IMR-90 (cell line): ENCODE measurements around the gene RPL21. TPM values are rescaled to one million over a fixed set of nuclear protein-coding genes. Genes with fewer than 3 reads are reported as not detected.
"Not testable (repeated sequence)": the region's sequence is repeated elsewhere in the genome, so short reads cannot be mapped to it uniquely, and the experiment has no call there.

Source experiments
- ATAC-seq: fragments of 200-7000 bp; cut with Tn5 transposase; 2 replicates; pipeline ENCODE4 v1.9.1; 2020; ENCODE audit warnings: low read depth, mild to moderate bottlenecking, moderate library complexity
- BruUV-seq: library from RNA; stranded (reverse); fragments of 400-500 nt; replicated peaks from 2 replicates; lab custom pipeline; 2021; lab: Mats Ljungman, UMichigan
- CTCF ChIA-PET: fragments of 300-600 bp; formaldehyde crosslinking; extraction: SDS; loops from one replicate; lab custom pipeline; 2021; ENCODE audit warnings: antibody characterized with exemption; lab: Yijun Ruan, JAX
- POLR2A ChIA-PET: fragments of 300-600 bp; sonication (Branson Sonifier 250); formaldehyde crosslinking; loops from one replicate; lab custom pipeline; 2022; ENCODE audit warnings: antibody characterized with exemption; ENCODE audit not compliant: unreplicated experiment; lab: Charles Lee
- DNase-seq: peaks from one replicate; pipeline ENCODE4 v3.0.0; 2013
- H2AFZ ChIP-seq: replicated peaks from 2 replicates; pipeline ENCODE3; 2013; ENCODE audit warnings: low read length, mild to moderate bottlenecking; ENCODE audit not compliant: poor library complexity
- H2AK5ac ChIP-seq: 2 replicates; pipeline ENCODE4 v1.6.1; 2013; ENCODE audit warnings: low read depth, low read length, inconsistent platforms
- H2AK9ac ChIP-seq: replicated peaks from 2 replicates; pipeline ENCODE3; 2013; ENCODE audit warnings: mild to moderate bottlenecking, low read depth, low read length, moderate library complexity; ENCODE audit not compliant: poor library complexity
- H2BK120ac ChIP-seq: 2 replicates; pipeline ENCODE4 v1.6.1; 2013; ENCODE audit warnings: low read depth, low read length, inconsistent platforms
- H2BK15ac ChIP-seq: 3 replicates; pipeline ENCODE4 v1.6.1; 2013; ENCODE audit warnings: low read depth, low read length, inconsistent platforms
- H2BK20ac ChIP-seq: 2 replicates; pipeline ENCODE4 v1.6.1; 2013; ENCODE audit warnings: low read depth, mild to moderate bottlenecking, inconsistent platforms, low read length, moderate library complexity
- H2BK5ac ChIP-seq: 2 replicates; pipeline ENCODE4 v1.6.1; 2013; ENCODE audit warnings: mild to moderate bottlenecking, low read depth, low read length, inconsistent platforms; ENCODE audit not compliant: poor library complexity, severe bottlenecking
- H3K14ac ChIP-seq: replicated peaks from 2 replicates; pipeline ENCODE4 v1.6.1; 2013; ENCODE audit warnings: low read depth, low read length, inconsistent platforms
- H3K18ac ChIP-seq: 2 replicates; pipeline ENCODE4 v1.6.1; 2013; ENCODE audit warnings: low read depth, low read length, control low read depth
- H3K23ac ChIP-seq: 2 replicates; pipeline ENCODE4 v1.6.1; 2013; ENCODE audit warnings: low read depth, low read length, inconsistent platforms
- H3K27ac ChIP-seq: 2 replicates; pipeline ENCODE4 v1.5.1; 2013; ENCODE audit warnings: mild to moderate bottlenecking, control low read depth, low read length; ENCODE audit not compliant: insufficient read depth
- H3K27me3 ChIP-seq: 2 replicates; pipeline ENCODE4 v1.6.1; 2013; ENCODE audit warnings: low read length; ENCODE audit not compliant: control insufficient read depth, insufficient read depth
- H3K36me3 ChIP-seq: 2 replicates; pipeline ENCODE4 v1.6.1; 2013; ENCODE audit warnings: low read length, mixed read lengths; ENCODE audit not compliant: control insufficient read depth, insufficient read depth
- H3K4ac ChIP-seq: 2 replicates; pipeline ENCODE4 v1.6.1; 2013; ENCODE audit warnings: low read depth, low read length, inconsistent platforms
- H3K4me1 ChIP-seq: 2 replicates; pipeline ENCODE4 v1.6.1; 2013; ENCODE audit warnings: low read length, mixed read lengths; ENCODE audit not compliant: control insufficient read depth, insufficient read depth
- H3K4me2 ChIP-seq: 2 replicates; pipeline ENCODE4 v1.6.1; 2013; ENCODE audit warnings: low read depth, mild to moderate bottlenecking, control low read depth, low read length, moderate library complexity
- H3K4me3 ChIP-seq: 2 replicates; pipeline ENCODE4 v1.5.1; 2013; ENCODE audit warnings: low read depth, mild to moderate bottlenecking, control low read depth, low read length, moderate library complexity; ENCODE audit not compliant: insufficient read depth
- H3K56ac ChIP-seq: 2 replicates; pipeline ENCODE4 v1.6.1; 2013; ENCODE audit warnings: low read length, inconsistent platforms; ENCODE audit not compliant: insufficient read depth; ENCODE audit errors: extremely low read depth
- H3K79me1 ChIP-seq, 2 experiments: 2 replicates each; pipeline ENCODE4 v1.6.1; 2013; ENCODE audit warnings: low read length in 2 of 2, inconsistent platforms in 1 of 2, low read depth in 1 of 2
- H3K9ac ChIP-seq: 2 replicates; pipeline ENCODE4 v1.6.1; 2013; ENCODE audit warnings: low read depth, low read length, control low read depth
- H3K9me1 ChIP-seq: 2 replicates; pipeline ENCODE4 v1.6.1; 2013; ENCODE audit warnings: low read length, inconsistent platforms; ENCODE audit not compliant: insufficient read depth
- H3K9me3 ChIP-seq: 2 replicates; pipeline ENCODE4 v1.6.1; 2013; ENCODE audit warnings: low read length; ENCODE audit not compliant: control insufficient read depth, insufficient read depth
- H4K20me1 ChIP-seq: 2 replicates; pipeline ENCODE4 v1.6.1; 2013; ENCODE audit warnings: low read length, inconsistent platforms; ENCODE audit not compliant: insufficient read depth
- H4K5ac ChIP-seq: 2 replicates; pipeline ENCODE4 v1.6.1; 2013; ENCODE audit warnings: mild to moderate bottlenecking, low read depth, low read length, control low read depth
- H4K8ac ChIP-seq, 2 experiments: 2 replicates each; pipeline ENCODE4 v1.6.1; 2013; ENCODE audit warnings: low read depth in 2 of 2, low read length in 2 of 2, control low read depth in 1 of 2, inconsistent platforms in 1 of 2
- H4K91ac ChIP-seq: 2 replicates; pipeline ENCODE4 v1.6.1; 2013; ENCODE audit warnings: low read depth, low read length, inconsistent platforms; ENCODE audit not compliant: insufficient read depth
- BHLHE40 ChIP-seq: fragments of 150-350 bp; IDR thresholded peaks from 2 replicates; pipeline ENCODE4 v1.6.1; 2016; ENCODE audit warnings: mild to moderate bottlenecking, low read depth, low read length
- MAFK ChIP-seq: IDR thresholded peaks from 2 replicates; pipeline ENCODE4 v1.6.1; 2012; ENCODE audit warnings: low read depth, low read length, improper control_type of control experiment
- POLR2A ChIP-seq: IDR thresholded peaks from 2 replicates; pipeline ENCODE4 v1.6.1; 2012; ENCODE audit warnings: mild to moderate bottlenecking, low read depth, low read length
- WGBS, 2 experiments: methylation state at CpG; one replicate each; pipeline versions ENCODE4 v1.1.5 to v1.1.7; 2013; ENCODE audit warnings: missing lambda C conversion rate in 2 of 2; ENCODE audit not compliant: insufficient read length in 1 of 2; ENCODE audit errors: extremely low coverage in 2 of 2; 5-methylcytosine and 5-hydroxymethylcytosine counted together
- dilution Hi-C: fragments of 300-500 bp; cut with HindIII; formaldehyde crosslinking; loops from one replicate; pipeline ENCODE4 v1.14.3; 2018; ENCODE audit warnings: low sequenced_read_pairs; ENCODE audit not compliant: unreplicated experiment
- in situ Hi-C: fragments of 300-500 bp; cut with MboI; formaldehyde crosslinking; loops from 3 replicates; pipeline ENCODE4 v1.14.3; 2019; ENCODE audit warnings: low sequenced_read_pairs, inconsistent platforms, mixed read lengths
- intact Hi-C: fragments of 100-400 bp; cut with micrococcal nuclease; formaldehyde crosslinking; loops from 2 replicates; pipeline ENCODE4 v1.10.0; 2022
- polyA plus RNA-seq, 3 experiments: library from polyadenylated mRNA; depleted of rRNA; stranded (reverse); fragments of >200 nt; gene quantifications; 2 replicates each; pipeline ENCODE4 v1.2.3, GENCODE V29; 2012; ENCODE audit warnings: low replicate concordance in 1 of 3
- total RNA-seq: library from RNA; depleted of rRNA; stranded (reverse); fragments of >200 nt; gene quantifications from 2 replicates; pipeline ENCODE4 v1.2.3, GENCODE V29; 2012

Gene RPL21
- total and polyA plus RNA-seq, 2 of the 4 experiments (the other 2 are of a cell fraction), result 912 to 1,160 TPM

GRCh38 chr13:27290715-27291114, 39.4 kb downstream of the RPL21 start:
- Histone ChIP-seq H3K56ac (no peak overlapping the region), H2BK20ac (no peak overlapping the region), H2BK120ac (no peak overlapping the region), H2AFZ (no peak overlapping the region), H2AK9ac (no peak overlapping the region), H3K23ac (no peak overlapping the region), H4K20me1 (no peaks in the 10 kb centered on the region), H3K4me2 (no peak overlapping the region), H3K4me1 (no peaks in the 10 kb centered on the region; the same call in 1 of the 2 replicates), H3K9me3 (no peaks in the 10 kb centered on the region; the same call in 1 of the 2 replicates), H3K27ac (no peak overlapping the region), H3K9me1 (peaks cover 1% of the 10 kb centered on the region; the same call in 1 of the 2 replicates), H3K18ac (no peak overlapping the region), H3K9ac (no peak overlapping the region), H3K4ac (no peak overlapping the region), H2BK5ac (no peak overlapping the region), H2BK15ac (no peak overlapping the region), H4K91ac (no peak overlapping the region), H3K27me3 (peaks cover 22% of the 10 kb centered on the region), H3K79me1 (no peaks in the 10 kb centered on the region), H3K14ac (no peak overlapping the region), H4K5ac (no peak overlapping the region), H3K4me3 (no peak overlapping the region), H4K8ac (no peak overlapping the region), H3K36me3 (no peaks in the 10 kb centered on the region), H2AK5ac (no peak overlapping the region)
- in situ Hi-C loops (no loop called here), dilution Hi-C loops (no loop called here), intact Hi-C loops (no loop called here)
- no peak for DNase-seq
- no peak for TF ChIP-seq MAFK
- no peak for TF ChIP-seq POLR2A
- no peak for TF ChIP-seq BHLHE40
- ChIA-PET POLR2A (no interaction called here), CTCF (no interaction called here)
- WGBS, 2 experiments, result 82% methylated on average over 2 of the region's 4 CpGs; no CpG with 5 or more reads in 1 of the 2 experiments
- no TSS peak for BruUV-seq
- no peak for ATAC-seq

GRCh38 chr13:27291967-27292366, 40.6 kb downstream of the RPL21 start:
- BruUV-seq, H3K79me1 ChIP-seq, H2BK5ac ChIP-seq, H2AFZ ChIP-seq, dilution Hi-C loops, H3K18ac ChIP-seq, H3K27ac ChIP-seq, DNase-seq, H3K4ac ChIP-seq, H3K4me3 ChIP-seq, H4K20me1 ChIP-seq, H4K91ac ChIP-seq, H2AK9ac ChIP-seq, H3K4me2 ChIP-seq, intact Hi-C loops, H3K14ac ChIP-seq, H3K56ac ChIP-seq, H4K8ac ChIP-seq, H3K23ac ChIP-seq, H2BK15ac ChIP-seq, H3K36me3 ChIP-seq, H2BK120ac ChIP-seq, in situ Hi-C loops, H2BK20ac ChIP-seq, H3K4me1 ChIP-seq, CTCF ChIA-PET, H2AK5ac ChIP-seq, H3K9me1 ChIP-seq, POLR2A ChIA-PET, H3K9ac ChIP-seq, ATAC-seq, H4K5ac ChIP-seq, H3K9me3 ChIP-seq: not testable (repeated sequence)
- peaks cover 26% of the 10 kb centered on the region for H3K27me3 ChIP-seq
- no CpG with 5 or more reads among the region's 8 CpGs for WGBS, 2 experiments
